HepG2 (cell line): ENCODE data around the gene PHYHIPL.

Experiments used
- EP300 ChIP-seq, 3 experiments: sonication (generic) in 1 of 3; formaldehyde crosslinking in 1 of 3; IDR thresholded peaks; 2 replicates each; pipeline versions ENCODE4 v1.5.1 to v1.6.1; 2011 to 2020; ENCODE audit warnings: low read depth in 2 of 3, low read length in 2 of 3, borderline replicate concordance in 1 of 3, improper control_type of control experiment in 1 of 3, mild to moderate bottlenecking in 1 of 3, missing genetic modification reagents in 1 of 3, moderate library complexity in 1 of 3
- IRF2 ChIP-seq: IDR thresholded peaks from 2 replicates; pipeline ENCODE4 v1.6.1; 2018; ENCODE audit warnings: missing genetic modification reagents, missing compliant biosample characterization
- KLF9 ChIP-seq: IDR thresholded peaks from 2 replicates; pipeline ENCODE4 v1.6.1; 2016; ENCODE audit warnings: low read depth
- RAD21 ChIP-seq: fragments of 450-650 bp; formaldehyde crosslinking; IDR thresholded peaks from 2 replicates; pipeline ENCODE4 v1.5.0; 2020; ENCODE audit warnings: mild to moderate bottlenecking
- SP1 ChIP-seq, 2 experiments: fragments of 450-650 bp in 1 of 2; sonication (generic) in 1 of 2; formaldehyde crosslinking in 1 of 2; IDR thresholded peaks; 2 replicates each; pipeline versions ENCODE4 v1.4.0 to v1.6.1; 2016 to 2020; ENCODE audit warnings: missing genetic modification reagents in 1 of 2
- SUZ12 ChIP-seq: fragments of 150-350 bp; IDR thresholded peaks from 2 replicates; pipeline ENCODE4 v1.6.1; 2014; ENCODE audit warnings: low read depth, low read length
- ZNF232 ChIP-seq: sonication (generic); formaldehyde crosslinking; IDR thresholded peaks from 2 replicates; pipeline ENCODE4 v1.4.0; 2020; ENCODE audit warnings: missing genetic modification reagents, borderline replicate concordance
- ZSCAN25 ChIP-seq: sonication (generic); formaldehyde crosslinking; IDR thresholded peaks from 2 replicates; pipeline ENCODE4 v1.8.0; 2022; ENCODE audit warnings: mild to moderate bottlenecking, missing genetic modification reagents

- TF ChIP-seq ZNF232 (CRISPR knock-in tag) (no peak), ZSCAN25 (CRISPR knock-in tag) (no peak), RAD21 (CRISPR knock-in tag) (no peak), IRF2 (CRISPR knock-in tag) (no peak), SUZ12 (no peak), SP1 (IDR thresholded peaks at IDR 0.05) (no peak), SP1 (CRISPR knock-in tag; IDR thresholded peaks at IDR 0.05) (no peak), EP300 (IDR thresholded peaks at IDR 0.05; ENCODE audit: low read depth in 2 of 2, low read length in 2 of 2) (no peak), EP300 (CRISPR knock-in tag; IDR thresholded peaks at IDR 0.05; ENCODE audit: borderline replicate concordance) (no peak), KLF9 (CRISPR knock-in tag) (no peak)
Observed at GRCh38 chr10:59269651-59270050, 93.2 kb downstream of the PHYHIPL start.
